Left renal cortex interstitium (tissue), 4 donors: ENCODE measurements around the gene SDK2. TPM values are rescaled to one million over a fixed set of nuclear protein-coding genes. Genes with fewer than 3 reads are reported as not detected.
"Not testable (repeated sequence)": the region's sequence is repeated elsewhere in the genome, so short reads cannot be mapped to it uniquely, and the experiment has no call there.

Source experiments
- DNase-seq, 4 donors: peaks; one replicate each; pipeline ENCODE4 v3.0.0-alpha.2; 2013; ENCODE audit warnings: low read depth in 4 of 4, low spot score in 2 of 4, missing footprints in 1 of 4
- polyA plus RNA-seq, 4 donors: library from polyadenylated mRNA; unstranded; fragments of 120-200 nt; gene quantifications; one replicate each; pipeline ENCODE4 v1.2.1, GENCODE V29; 2013; ENCODE audit not compliant: insufficient read length in 4 of 4

Gene SDK2
- polyA plus RNA-seq, 4 donors = 8.8 to 12.2 (median 9.9) TPM

GRCh38 chr17:73318427-73318813, 325.8 kb downstream of the SDK2 start:
- no peak for DNase-seq

GRCh38 chr17:73317513-73318426, 326.5 kb downstream of the SDK2 start:
- no peak for DNase-seq

GRCh38 chr17:73316919-73317505, 327.2 kb downstream of the SDK2 start:
- no peak for DNase-seq

- DNase-seq = no peak
Observed at GRCh38 chr17:73315471-73315870, 328.8 kb downstream of the SDK2 start.

GRCh38 chr17:73313526-73314127, 330.6 kb downstream of the SDK2 start:
- DNase-seq = no peak

GRCh38 chr17:73312887-73313286, 331.4 kb downstream of the SDK2 start:
- DNase-seq = not testable (repeated sequence)

GRCh38 chr17:73311781-73312641, 332.2 kb downstream of the SDK2 start, which contains the start of gene CDC42EP4:
Gene CDC42EP4 (minus strand): TSS chr17:73312001. CDS start chr17:73286500, 25,501 bp downstream.
- DNase-seq = peak in 3 of 4 donors; percentile 75 to 91 (median 87)

- DNase-seq = no peak
Observed at GRCh38 chr17:73311428-73311780, 332.8 kb downstream of the SDK2 start.

- no peak for DNase-seq
Observed at GRCh38 chr17:73309727-73310596, 334.3 kb downstream of the SDK2 start.

- not testable (repeated sequence) for DNase-seq
Observed at GRCh38 chr17:73308959-73309358, 335.3 kb downstream of the SDK2 start.

- DNase-seq = no peak
Observed at GRCh38 chr17:73308017-73308823, 336.0 kb downstream of the SDK2 start.

- DNase-seq = no peak
Observed at GRCh38 chr17:73307130-73307529, 337.1 kb downstream of the SDK2 start.

- DNase-seq = no peak
Observed at GRCh38 chr17:73305845-73306836, 338.1 kb downstream of the SDK2 start.

- DNase-seq = no peak
Observed at GRCh38 chr17:73304971-73305812, 339.1 kb downstream of the SDK2 start.

GRCh38 chr17:73304438-73304837, 339.8 kb downstream of the SDK2 start:
- DNase-seq = no peak

- DNase-seq = no peak
Observed at GRCh38 chr17:73302189-73302588, 342.1 kb downstream of the SDK2 start.

- DNase-seq = no peak
Observed at GRCh38 chr17:73301369-73301768, 342.9 kb downstream of the SDK2 start.
